IMR-90 (cell line): Measurements from ENCODE around the gene CTDP1. TPM values are rescaled to one million over a fixed set of nuclear protein-coding genes. Genes with fewer than 3 reads are reported as not detected.

Experiments used
- ATAC-seq: fragments of 200-7000 bp; cut with Tn5 transposase; 2 replicates; pipeline ENCODE4 v1.9.1; 2020; ENCODE audit warnings: low read depth, mild to moderate bottlenecking, moderate library complexity
- BruUV-seq: library from RNA; stranded (reverse); fragments of 400-500 nt; replicated peaks from 2 replicates; lab custom pipeline; 2021; lab: Mats Ljungman, UMichigan
- CTCF ChIA-PET: fragments of 300-600 bp; formaldehyde crosslinking; extraction: SDS; loops from one replicate; lab custom pipeline; 2021; ENCODE audit warnings: antibody characterized with exemption; lab: Yijun Ruan, JAX
- POLR2A ChIA-PET: fragments of 300-600 bp; sonication (Branson Sonifier 250); formaldehyde crosslinking; loops from one replicate; lab custom pipeline; 2022; ENCODE audit warnings: antibody characterized with exemption; ENCODE audit not compliant: unreplicated experiment; lab: Charles Lee
- DNase-seq: peaks from one replicate; pipeline ENCODE4 v3.0.0; 2013
- H2AFZ ChIP-seq: replicated peaks from 2 replicates; pipeline ENCODE3; 2013; ENCODE audit warnings: low read length, mild to moderate bottlenecking; ENCODE audit not compliant: poor library complexity
- H2AK5ac ChIP-seq: 2 replicates; pipeline ENCODE4 v1.6.1; 2013; ENCODE audit warnings: low read depth, low read length, inconsistent platforms
- H2AK9ac ChIP-seq: replicated peaks from 2 replicates; pipeline ENCODE3; 2013; ENCODE audit warnings: mild to moderate bottlenecking, low read depth, low read length, moderate library complexity; ENCODE audit not compliant: poor library complexity
- H2BK120ac ChIP-seq: 2 replicates; pipeline ENCODE4 v1.6.1; 2013; ENCODE audit warnings: low read depth, low read length, inconsistent platforms
- H2BK15ac ChIP-seq: 3 replicates; pipeline ENCODE4 v1.6.1; 2013; ENCODE audit warnings: low read depth, low read length, inconsistent platforms
- H2BK20ac ChIP-seq: 2 replicates; pipeline ENCODE4 v1.6.1; 2013; ENCODE audit warnings: low read depth, mild to moderate bottlenecking, inconsistent platforms, low read length, moderate library complexity
- H2BK5ac ChIP-seq: 2 replicates; pipeline ENCODE4 v1.6.1; 2013; ENCODE audit warnings: mild to moderate bottlenecking, low read depth, low read length, inconsistent platforms; ENCODE audit not compliant: poor library complexity, severe bottlenecking
- H3K14ac ChIP-seq: replicated peaks from 2 replicates; pipeline ENCODE4 v1.6.1; 2013; ENCODE audit warnings: low read depth, low read length, inconsistent platforms
- H3K18ac ChIP-seq: 2 replicates; pipeline ENCODE4 v1.6.1; 2013; ENCODE audit warnings: low read depth, low read length, control low read depth
- H3K23ac ChIP-seq: 2 replicates; pipeline ENCODE4 v1.6.1; 2013; ENCODE audit warnings: low read depth, low read length, inconsistent platforms
- H3K27ac ChIP-seq: 2 replicates; pipeline ENCODE4 v1.5.1; 2013; ENCODE audit warnings: mild to moderate bottlenecking, control low read depth, low read length; ENCODE audit not compliant: insufficient read depth
- H3K27me3 ChIP-seq: 2 replicates; pipeline ENCODE4 v1.6.1; 2013; ENCODE audit warnings: low read length; ENCODE audit not compliant: control insufficient read depth, insufficient read depth
- H3K36me3 ChIP-seq: 2 replicates; pipeline ENCODE4 v1.6.1; 2013; ENCODE audit warnings: low read length, mixed read lengths; ENCODE audit not compliant: control insufficient read depth, insufficient read depth
- H3K4ac ChIP-seq: 2 replicates; pipeline ENCODE4 v1.6.1; 2013; ENCODE audit warnings: low read depth, low read length, inconsistent platforms
- H3K4me1 ChIP-seq: 2 replicates; pipeline ENCODE4 v1.6.1; 2013; ENCODE audit warnings: low read length, mixed read lengths; ENCODE audit not compliant: control insufficient read depth, insufficient read depth
- H3K4me2 ChIP-seq: 2 replicates; pipeline ENCODE4 v1.6.1; 2013; ENCODE audit warnings: low read depth, mild to moderate bottlenecking, control low read depth, low read length, moderate library complexity
- H3K4me3 ChIP-seq: 2 replicates; pipeline ENCODE4 v1.5.1; 2013; ENCODE audit warnings: low read depth, mild to moderate bottlenecking, control low read depth, low read length, moderate library complexity; ENCODE audit not compliant: insufficient read depth
- H3K56ac ChIP-seq: 2 replicates; pipeline ENCODE4 v1.6.1; 2013; ENCODE audit warnings: low read length, inconsistent platforms; ENCODE audit not compliant: insufficient read depth; ENCODE audit errors: extremely low read depth
- H3K79me1 ChIP-seq, 2 experiments: 2 replicates each; pipeline ENCODE4 v1.6.1; 2013; ENCODE audit warnings: low read length in 2 of 2, inconsistent platforms in 1 of 2, low read depth in 1 of 2
- H3K9ac ChIP-seq: 2 replicates; pipeline ENCODE4 v1.6.1; 2013; ENCODE audit warnings: low read depth, low read length, control low read depth
- H3K9me1 ChIP-seq: 2 replicates; pipeline ENCODE4 v1.6.1; 2013; ENCODE audit warnings: low read length, inconsistent platforms; ENCODE audit not compliant: insufficient read depth
- H3K9me3 ChIP-seq: 2 replicates; pipeline ENCODE4 v1.6.1; 2013; ENCODE audit warnings: low read length; ENCODE audit not compliant: control insufficient read depth, insufficient read depth
- H4K20me1 ChIP-seq: 2 replicates; pipeline ENCODE4 v1.6.1; 2013; ENCODE audit warnings: low read length, inconsistent platforms; ENCODE audit not compliant: insufficient read depth
- H4K5ac ChIP-seq: 2 replicates; pipeline ENCODE4 v1.6.1; 2013; ENCODE audit warnings: mild to moderate bottlenecking, low read depth, low read length, control low read depth
- H4K8ac ChIP-seq, 2 experiments: 2 replicates each; pipeline ENCODE4 v1.6.1; 2013; ENCODE audit warnings: low read depth in 2 of 2, low read length in 2 of 2, control low read depth in 1 of 2, inconsistent platforms in 1 of 2
- H4K91ac ChIP-seq: 2 replicates; pipeline ENCODE4 v1.6.1; 2013; ENCODE audit warnings: low read depth, low read length, inconsistent platforms; ENCODE audit not compliant: insufficient read depth
- MAZ ChIP-seq: IDR thresholded peaks from 2 replicates; pipeline ENCODE4 v1.6.1; 2012; ENCODE audit warnings: low read depth, mild to moderate bottlenecking, low read length, improper control_type of control experiment, moderate library complexity, borderline replicate concordance
- RAD21 ChIP-seq: IDR thresholded peaks from 2 replicates; pipeline ENCODE4 v1.6.1; 2012; ENCODE audit warnings: low read length, improper control_type of control experiment
- WGBS, 2 experiments: methylation state at CpG; one replicate each; pipeline versions ENCODE4 v1.1.5 to v1.1.7; 2013; ENCODE audit warnings: missing lambda C conversion rate in 2 of 2; ENCODE audit not compliant: insufficient read length in 1 of 2; ENCODE audit errors: extremely low coverage in 2 of 2; 5-methylcytosine and 5-hydroxymethylcytosine counted together
- dilution Hi-C: fragments of 300-500 bp; cut with HindIII; formaldehyde crosslinking; loops from one replicate; pipeline ENCODE4 v1.14.3; 2018; ENCODE audit warnings: low sequenced_read_pairs; ENCODE audit not compliant: unreplicated experiment
- in situ Hi-C: fragments of 300-500 bp; cut with MboI; formaldehyde crosslinking; loops from 3 replicates; pipeline ENCODE4 v1.14.3; 2019; ENCODE audit warnings: low sequenced_read_pairs, inconsistent platforms, mixed read lengths
- intact Hi-C: fragments of 100-400 bp; cut with micrococcal nuclease; formaldehyde crosslinking; loops from 2 replicates; pipeline ENCODE4 v1.10.0; 2022
- polyA plus RNA-seq, 3 experiments: library from polyadenylated mRNA; depleted of rRNA; stranded (reverse); fragments of >200 nt; gene quantifications; 2 replicates each; pipeline ENCODE4 v1.2.3, GENCODE V29; 2012; ENCODE audit warnings: low replicate concordance in 1 of 3
- total RNA-seq: library from RNA; depleted of rRNA; stranded (reverse); fragments of >200 nt; gene quantifications from 2 replicates; pipeline ENCODE4 v1.2.3, GENCODE V29; 2012
- TF ChIP-seq, protein P1 (sequence below): conservative IDR thresholded peaks from 2 replicates; pipeline ENCODE4 v1.5.1; 2012; ENCODE audit warnings: mild to moderate bottlenecking, low read depth, low read length, improper control_type of control experiment

CTDP1 gene
- total and polyA plus RNA-seq, 2 of the 4 experiments (the other 2 are of a cell fraction), result 13.4 to 17.6 TPM

DNA sequence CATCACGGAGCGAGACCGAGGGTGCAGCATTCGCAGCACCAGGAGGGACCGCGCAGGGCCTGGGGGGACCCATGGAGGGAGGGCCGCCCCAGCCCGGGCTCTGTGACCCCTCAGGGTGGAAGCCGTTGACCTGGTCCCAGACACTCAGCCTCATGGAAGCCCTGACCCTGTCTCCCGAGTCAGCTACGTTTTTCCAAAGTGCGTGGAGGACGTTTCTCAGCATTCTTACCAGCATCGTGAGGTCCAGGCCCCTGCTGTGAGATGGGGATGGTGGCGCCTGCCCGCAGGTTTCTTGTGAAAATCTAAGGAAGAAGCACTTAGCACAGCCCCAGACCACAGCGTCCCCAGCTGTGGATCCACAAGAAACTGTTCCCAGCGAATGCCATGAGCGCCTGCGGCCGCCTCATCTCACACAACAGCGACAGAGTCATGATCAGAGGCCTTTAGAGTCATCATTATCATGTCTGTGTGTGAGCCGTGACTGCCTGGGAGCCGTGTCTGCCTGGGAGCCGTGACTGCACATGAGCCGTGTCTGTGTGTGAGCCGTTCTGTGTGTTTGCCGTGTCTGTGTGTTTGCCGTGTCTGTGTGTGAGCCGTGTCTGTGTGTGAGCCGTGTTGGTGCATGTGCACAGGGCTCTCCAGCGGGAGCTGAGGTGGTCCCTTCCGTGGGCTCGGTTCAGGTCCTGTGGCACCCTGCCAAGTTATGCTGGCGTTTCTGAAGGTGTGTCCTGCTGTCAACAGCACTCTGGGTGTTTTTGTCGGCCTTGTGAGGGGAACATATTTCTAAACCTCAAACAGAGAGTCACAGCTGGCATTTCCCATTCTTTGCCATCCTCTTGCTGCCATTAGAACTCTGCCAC is 68.9 kb downstream of the CTDP1 start (continued):
- no peak for TF ChIP-seq RAD21

DNA sequence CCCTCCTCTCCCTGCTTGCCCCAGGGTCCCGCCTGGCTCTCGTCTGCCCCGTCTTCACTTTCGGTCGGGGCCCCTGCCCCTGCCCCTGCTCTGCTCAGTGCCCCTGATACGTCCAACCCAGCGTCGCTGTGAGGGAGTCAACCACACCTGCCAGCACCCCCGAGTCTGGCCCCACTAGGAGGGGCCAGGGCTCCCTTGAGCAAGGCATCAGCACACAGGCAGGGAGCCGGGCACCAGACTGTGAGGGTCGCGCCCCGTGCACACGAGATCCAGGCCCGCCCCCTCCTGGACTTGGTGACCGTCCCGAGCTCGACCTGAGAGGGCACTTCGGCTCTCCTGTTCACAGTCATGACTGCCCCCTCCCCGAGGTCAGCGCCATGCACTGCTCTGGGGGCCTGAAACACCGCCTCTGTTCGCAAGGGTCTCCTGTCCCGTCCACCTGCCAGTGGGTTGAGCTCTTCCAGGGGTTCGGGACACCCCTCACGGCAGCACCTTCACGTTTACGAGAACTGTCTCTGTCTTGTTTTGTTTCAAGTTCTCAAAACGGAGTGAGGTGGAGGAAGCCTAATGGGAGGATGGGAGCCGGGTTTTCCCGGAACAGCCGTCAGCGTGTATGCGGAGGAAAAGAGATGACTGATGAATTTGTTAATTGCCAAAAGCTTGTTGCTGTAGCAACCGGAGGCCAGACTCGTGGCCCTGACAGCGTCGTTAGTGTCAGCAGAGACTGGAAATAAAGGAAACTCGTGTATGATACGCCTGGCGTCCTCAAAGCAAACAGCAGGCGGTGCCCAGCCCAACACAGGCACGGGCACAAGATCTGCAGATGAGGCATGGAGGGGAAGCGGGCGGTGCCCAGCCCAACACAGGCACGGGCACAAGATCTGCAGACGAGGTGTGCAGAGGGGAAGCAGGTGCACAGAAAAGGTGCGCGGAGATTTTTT is 69.9 kb downstream of the CTDP1 start:
- dilution Hi-C loops, result no loop called here
- H3K56ac ChIP-seq, result no peak overlapping the region

More for the DNA sequence above, 69.9 kb downstream of the CTDP1 start:
- Histone ChIP-seq H2BK20ac (no peak overlapping the region), H3K4me1 (no peaks in the 10 kb centered on the region), H4K20me1 (no peaks in the 10 kb centered on the region), H4K91ac (no peak overlapping the region), H3K4me3 (no peak overlapping the region), H2BK5ac (no peak overlapping the region), H3K18ac (no peak overlapping the region), H2BK120ac (no peak overlapping the region), H3K9me1 (no peaks in the 10 kb centered on the region), H3K27me3 (no peaks in the 10 kb centered on the region), H2BK15ac (no peak overlapping the region), H3K4ac (no peak overlapping the region), H3K4me2 (no peak overlapping the region), H3K79me1 (peaks cover 6 to 18% of the 10 kb centered on the region in 2 experiments; a peak in 1 of 4 replicates), H3K9ac (no peak overlapping the region), H2AK5ac (no peak overlapping the region), H3K36me3 (peaks cover 27% of the 10 kb centered on the region), H2AFZ (no peak overlapping the region), H3K23ac (no peak overlapping the region), H3K27ac (no peak overlapping the region), H2AK9ac (no peak overlapping the region), H3K14ac (no peak overlapping the region), H3K9me3 (no peaks in the 10 kb centered on the region), H4K5ac (no peak overlapping the region), H4K8ac (no peak overlapping the region)
- WGBS, 2 experiments, result 65% methylated on average over 36 of the region's 49 CpGs; no CpG with 5 or more reads in 1 of the 2 experiments
- peak; percentile 14 for DNase-seq
- in situ Hi-C loops (no loop called here), intact Hi-C loops (no loop called here)
- CTCF ChIA-PET, result no interaction called here
- BruUV-seq, result no TSS peak
- ATAC-seq, result no peak
- POLR2A ChIA-PET, result no interaction called here
- no peak for TF ChIP-seq MAZ
- TF ChIP-seq, protein P1, sequence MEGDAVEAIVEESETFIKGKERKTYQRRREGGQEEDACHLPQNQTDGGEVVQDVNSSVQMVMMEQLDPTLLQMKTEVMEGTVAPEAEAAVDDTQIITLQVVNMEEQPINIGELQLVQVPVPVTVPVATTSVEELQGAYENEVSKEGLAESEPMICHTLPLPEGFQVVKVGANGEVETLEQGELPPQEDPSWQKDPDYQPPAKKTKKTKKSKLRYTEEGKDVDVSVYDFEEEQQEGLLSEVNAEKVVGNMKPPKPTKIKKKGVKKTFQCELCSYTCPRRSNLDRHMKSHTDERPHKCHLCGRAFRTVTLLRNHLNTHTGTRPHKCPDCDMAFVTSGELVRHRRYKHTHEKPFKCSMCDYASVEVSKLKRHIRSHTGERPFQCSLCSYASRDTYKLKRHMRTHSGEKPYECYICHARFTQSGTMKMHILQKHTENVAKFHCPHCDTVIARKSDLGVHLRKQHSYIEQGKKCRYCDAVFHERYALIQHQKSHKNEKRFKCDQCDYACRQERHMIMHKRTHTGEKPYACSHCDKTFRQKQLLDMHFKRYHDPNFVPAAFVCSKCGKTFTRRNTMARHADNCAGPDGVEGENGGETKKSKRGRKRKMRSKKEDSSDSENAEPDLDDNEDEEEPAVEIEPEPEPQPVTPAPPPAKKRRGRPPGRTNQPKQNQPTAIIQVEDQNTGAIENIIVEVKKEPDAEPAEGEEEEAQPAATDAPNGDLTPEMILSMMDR, result no peak
